HepG2 (cell line): ENCODE data around the gene IQCK. TPM values are rescaled to one million over a fixed set of nuclear protein-coding genes. Genes with fewer than 3 reads are reported as not detected.
A peak's percentile ranks its signal among the peaks of the same experiment; 100 is the strongest.

Experiments
- ATAC-seq: fragments of 200-7000 bp; cut with Tn5 transposase; 3 replicates; pipeline ENCODE4 v1.9.1; 2020; ENCODE audit warnings: mild to moderate bottlenecking, moderate library complexity
- BruUV-seq: library from RNA; stranded (reverse); fragments of 400-500 nt; replicated peaks from 2 replicates; lab custom pipeline; 2021; lab: Mats Ljungman, UMichigan
- CTCF ChIA-PET: fragments of 300-600 bp; formaldehyde crosslinking; extraction: SDS; loops from one replicate; lab custom pipeline; 2021; ENCODE audit warnings: low total read pairs, inconsistent platforms, low intra/inter-chr PET ratio; lab: Yijun Ruan, JAX
- POLR2A ChIA-PET: fragments of 350-600 bp; sonication (Branson Sonifier 250); formaldehyde crosslinking; loops from one replicate; lab custom pipeline; 2020; ENCODE audit warnings: antibody characterized with exemption, inconsistent platforms; lab: Yijun Ruan, JAX
- DNase-seq: peaks from one replicate; pipeline ENCODE4 v3.0.0-alpha.2; 2015; ENCODE audit warnings: low spot score
- FAIRE-seq: peaks from 3 replicates; lab custom pipeline; 2011; peaks lifted over from hg19 to GRCh38; lab: Jason Lieb, UNC
- H2AFZ ChIP-seq: one replicate; pipeline ENCODE4 v1.6.1; 2011; ENCODE audit warnings: low read length, inconsistent platforms
- H3K27ac ChIP-seq: fragments of 300-600 bp; 3 replicates; pipeline ENCODE4 v1.8.0; 2011; ENCODE audit warnings: mixed run types, mild to moderate bottlenecking, mixed read lengths, low read length, inconsistent platforms; ENCODE audit not compliant: insufficient read depth; ENCODE audit errors: extremely low read length
- H3K27me3 ChIP-seq, 2 experiments: fragments of 200-600 bp in 1 of 2; 2 replicates in 1 of 2; 3 replicates in 1 of 2; pipeline versions ENCODE4 v1.6.0 to v1.8.0; 2011; ENCODE audit warnings: low read length in 2 of 2, mild to moderate bottlenecking in 2 of 2, moderate library complexity in 2 of 2, inconsistent platforms in 1 of 2; ENCODE audit not compliant: insufficient read depth in 2 of 2, control insufficient read depth in 1 of 2
- H3K36me3 ChIP-seq, 2 experiments: fragments of 200-600 bp in 1 of 2; replicated peaks in 1 of 2; 2 replicates in 1 of 2; 3 replicates in 1 of 2; pipeline versions ENCODE4 v1.5.1 to v1.8.0; 2011; ENCODE audit warnings: low read length in 2 of 2, inconsistent platforms in 1 of 2; ENCODE audit not compliant: insufficient read depth in 2 of 2, control insufficient read depth in 1 of 2
- H3K4me1 ChIP-seq: 2 replicates; pipeline ENCODE4 v1.5.1; 2012; ENCODE audit warnings: low read length, inconsistent platforms; ENCODE audit not compliant: insufficient read depth
- H3K4me2 ChIP-seq: 2 replicates; pipeline ENCODE4 v1.6.0; 2011; ENCODE audit warnings: low read depth, low read length, inconsistent platforms
- H3K4me3 ChIP-seq, 3 experiments: fragments of 200-600 bp in 1 of 3; sonication (generic), shearing (Covaris generic) in 1 of 3; replicated peaks in 1 of 3; 2 replicates each; pipeline ENCODE4 v1.5.1; 2011 to 2016; ENCODE audit warnings: low read length in 3 of 3, inconsistent platforms in 2 of 3, low read depth in 2 of 3, mild to moderate bottlenecking in 2 of 3, control low read depth in 1 of 3, mixed read lengths in 1 of 3; ENCODE audit not compliant: insufficient read depth in 1 of 3
- H3K79me2 ChIP-seq: one replicate; pipeline ENCODE4 v1.6.1; 2011; ENCODE audit warnings: low read length, inconsistent platforms; ENCODE audit not compliant: insufficient read depth
- H3K9ac ChIP-seq: 2 replicates; pipeline ENCODE4 v1.6.0; 2011; ENCODE audit warnings: mild to moderate bottlenecking, low read depth, low read length, inconsistent platforms; ENCODE audit not compliant: insufficient read depth
- H3K9me3 ChIP-seq: 2 replicates; pipeline ENCODE4 v1.5.1; 2012; ENCODE audit warnings: mild to moderate bottlenecking, low read length
- H4K20me1 ChIP-seq: 2 replicates; pipeline ENCODE4 v1.6.0; 2011; ENCODE audit warnings: inconsistent platforms, mild to moderate bottlenecking, low read length, moderate library complexity; ENCODE audit not compliant: insufficient read depth
- DR1 ChIP-seq: sonication (generic); formaldehyde crosslinking; IDR thresholded peaks from 2 replicates; pipeline ENCODE4 v1.8.0; 2021; ENCODE audit warnings: mild to moderate bottlenecking, missing genetic modification reagents, inconsistent platforms
- ZNF121 ChIP-seq: sonication (generic); formaldehyde crosslinking; IDR thresholded peaks from 2 replicates; pipeline ENCODE4 v1.5.0; 2020; ENCODE audit warnings: mild to moderate bottlenecking, missing genetic modification reagents
- WGBS: methylation state at CpG from one replicate; pipeline ENCODE4 v1.1.6; 2017; ENCODE audit warnings: low lambda C conversion rate; 5-methylcytosine and 5-hydroxymethylcytosine counted together
- in situ Hi-C: cut with HindIII; loops from 2 replicates; pipeline ENCODE4 v1.10.0; 2017; ENCODE audit warnings: low pct_unique_long_range_greater_than_20kb; ENCODE audit not compliant: extremely low pct_ligation_motif_present
- intact Hi-C: fragments of 100-400 bp; cut with micrococcal nuclease; formaldehyde crosslinking; loops from one replicate; pipeline ENCODE4 v1.10.0; 2022; ENCODE audit not compliant: unreplicated experiment
- polyA plus RNA-seq, 8 experiments: library from polyadenylated mRNA; depleted of rRNA in 3 of 8; stranded (reverse) in 7 of 8; unstranded in 1 of 8; fragments of >200 nt; fragmentation: Illumina TruSeq in 4 of 8; extraction: Trizol in 4 of 8; gene quantifications; 2 replicates each; pipeline versions ENCODE4 v1.2.1 to v1.2.3, GENCODE V29; 2011 to 2016; ENCODE audit warnings: low read depth in 4 of 8, missing spikeins in 1 of 8, mixed read lengths in 1 of 8; ENCODE audit not compliant: insufficient read depth in 1 of 8
- total RNA-seq, 5 experiments: library from RNA; depleted of rRNA; stranded (reverse); fragments of >200 nt; fragmentation: Illumina TruSeq; extraction: Trizol; gene quantifications; 2 replicates each; pipeline ENCODE4 v1.2.3, GENCODE V29; 2016; ENCODE audit warnings: low read depth in 1 of 5
- TF ChIP-seq, protein P1 (sequence below): sonication (generic); formaldehyde crosslinking; IDR thresholded peaks from 2 replicates; pipeline ENCODE4 v1.4.0; 2020; ENCODE audit warnings: missing genetic modification reagents; ENCODE audit errors: not compliant biosample characterization
- TF ChIP-seq, protein P2 (sequence below): sonication (generic); formaldehyde crosslinking; IDR thresholded peaks from 2 replicates; pipeline ENCODE4 v1.5.1; 2020; ENCODE audit warnings: mild to moderate bottlenecking, missing genetic modification reagents, moderate library complexity

The IQCK gene
- total and polyA plus RNA-seq, 2 of the 13 experiments (the other 11 are each of a cell fraction or from before 2014, with no cell fraction given) = 5.1 to 7.3 TPM

DNA sequence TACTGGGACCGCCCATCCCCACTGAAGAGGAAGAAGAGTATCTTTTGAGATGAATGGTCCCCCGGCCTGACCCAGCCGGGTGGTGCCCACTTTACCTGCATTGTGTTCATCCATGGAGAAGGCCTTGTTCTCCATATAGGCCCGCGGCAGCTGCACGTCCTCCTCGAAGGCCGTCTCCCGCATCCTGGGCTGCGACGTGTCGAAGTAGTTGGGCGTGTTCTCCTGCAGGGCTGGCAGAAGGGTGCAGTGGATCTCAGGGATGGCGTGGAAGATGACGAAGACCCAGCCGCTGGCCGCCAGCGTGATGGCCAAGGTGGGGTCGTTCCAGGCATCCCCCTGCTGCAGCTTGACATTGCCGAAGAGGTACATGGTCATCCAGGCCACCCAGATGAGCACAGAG lies 153.7 kb downstream of the IQCK start:
- Histone ChIP-seq H3K27ac (no peak overlapping the region), H3K36me3 (no peaks in the 10 kb centered on the region), H3K79me2 (no peaks in the 10 kb centered on the region), H3K27me3 (no peaks in the 10 kb centered on the region; a peak in 1 of 5 replicates), H3K4me3 (no peak overlapping the region), H3K4me2 (no peak overlapping the region), H3K9me3 (no peaks in the 10 kb centered on the region), H4K20me1 (no peaks in the 10 kb centered on the region), H3K9ac (no peak overlapping the region), H2AFZ (no peak overlapping the region), H3K4me1 (no peaks in the 10 kb centered on the region)
- ChIA-PET CTCF (no interaction called here), POLR2A (no interaction called here)
- FAIRE-seq (no peak), DNase-seq (no peak), ATAC-seq (no peak)
- in situ Hi-C loops = no loop called here
- intact Hi-C loops = no loop called here
- TF ChIP-seq, protein P1, sequence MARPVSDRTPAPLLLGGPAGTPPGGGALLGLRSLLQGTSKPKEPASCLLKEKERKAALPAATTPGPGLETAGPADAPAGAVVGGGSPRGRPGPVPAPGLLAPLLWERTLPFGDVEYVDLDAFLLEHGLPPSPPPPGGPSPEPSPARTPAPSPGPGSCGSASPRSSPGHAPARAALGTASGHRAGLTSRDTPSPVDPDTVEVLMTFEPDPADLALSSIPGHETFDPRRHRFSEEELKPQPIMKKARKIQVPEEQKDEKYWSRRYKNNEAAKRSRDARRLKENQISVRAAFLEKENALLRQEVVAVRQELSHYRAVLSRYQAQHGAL = no peak
- TF ChIP-seq DR1 (CRISPR knock-in tag) = no peak
- no peak for TF ChIP-seq ZNF121
- TF ChIP-seq, protein P2, sequence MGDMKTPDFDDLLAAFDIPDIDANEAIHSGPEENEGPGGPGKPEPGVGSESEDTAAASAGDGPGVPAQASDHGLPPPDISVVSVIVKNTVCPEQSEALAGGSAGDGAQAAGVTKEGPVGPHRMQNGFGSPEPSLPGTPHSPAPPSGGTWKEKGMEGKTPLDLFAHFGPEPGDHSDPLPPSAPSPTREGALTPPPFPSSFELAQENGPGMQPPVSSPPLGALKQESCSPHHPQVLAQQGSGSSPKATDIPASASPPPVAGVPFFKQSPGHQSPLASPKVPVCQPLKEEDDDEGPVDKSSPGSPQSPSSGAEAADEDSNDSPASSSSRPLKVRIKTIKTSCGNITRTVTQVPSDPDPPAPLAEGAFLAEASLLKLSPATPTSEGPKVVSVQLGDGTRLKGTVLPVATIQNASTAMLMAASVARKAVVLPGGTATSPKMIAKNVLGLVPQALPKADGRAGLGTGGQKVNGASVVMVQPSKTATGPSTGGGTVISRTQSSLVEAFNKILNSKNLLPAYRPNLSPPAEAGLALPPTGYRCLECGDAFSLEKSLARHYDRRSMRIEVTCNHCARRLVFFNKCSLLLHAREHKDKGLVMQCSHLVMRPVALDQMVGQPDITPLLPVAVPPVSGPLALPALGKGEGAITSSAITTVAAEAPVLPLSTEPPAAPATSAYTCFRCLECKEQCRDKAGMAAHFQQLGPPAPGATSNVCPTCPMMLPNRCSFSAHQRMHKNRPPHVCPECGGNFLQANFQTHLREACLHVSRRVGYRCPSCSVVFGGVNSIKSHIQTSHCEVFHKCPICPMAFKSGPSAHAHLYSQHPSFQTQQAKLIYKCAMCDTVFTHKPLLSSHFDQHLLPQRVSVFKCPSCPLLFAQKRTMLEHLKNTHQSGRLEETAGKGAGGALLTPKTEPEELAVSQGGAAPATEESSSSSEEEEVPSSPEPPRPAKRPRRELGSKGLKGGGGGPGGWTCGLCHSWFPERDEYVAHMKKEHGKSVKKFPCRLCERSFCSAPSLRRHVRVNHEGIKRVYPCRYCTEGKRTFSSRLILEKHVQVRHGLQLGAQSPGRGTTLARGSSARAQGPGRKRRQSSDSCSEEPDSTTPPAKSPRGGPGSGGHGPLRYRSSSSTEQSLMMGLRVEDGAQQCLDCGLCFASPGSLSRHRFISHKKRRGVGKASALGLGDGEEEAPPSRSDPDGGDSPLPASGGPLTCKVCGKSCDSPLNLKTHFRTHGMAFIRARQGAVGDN (CRISPR knock-in tag) = 0 out of 2 replicates have a peak, but pooled peaks have one; percentile 11
- BruUV-seq = no TSS peak
- 75% methylated on average over 20 of the region's 20 CpGs for WGBS
